Middle frontal gyrus (tissue), 1 donor: ENCODE results near the gene NR2C2.
"Not testable (repeated sequence)": the region's sequence is repeated elsewhere in the genome, so short reads cannot be mapped to it uniquely, and the experiment has no call there.

ENCODE experiments used
- DNase-seq: peaks from one replicate; pipeline ENCODE4 v3.0.0-alpha.2; 2015; ENCODE audit warnings: low spot score; ENCODE audit errors: extremely low spot score

Gene NR2C2

DNA sequence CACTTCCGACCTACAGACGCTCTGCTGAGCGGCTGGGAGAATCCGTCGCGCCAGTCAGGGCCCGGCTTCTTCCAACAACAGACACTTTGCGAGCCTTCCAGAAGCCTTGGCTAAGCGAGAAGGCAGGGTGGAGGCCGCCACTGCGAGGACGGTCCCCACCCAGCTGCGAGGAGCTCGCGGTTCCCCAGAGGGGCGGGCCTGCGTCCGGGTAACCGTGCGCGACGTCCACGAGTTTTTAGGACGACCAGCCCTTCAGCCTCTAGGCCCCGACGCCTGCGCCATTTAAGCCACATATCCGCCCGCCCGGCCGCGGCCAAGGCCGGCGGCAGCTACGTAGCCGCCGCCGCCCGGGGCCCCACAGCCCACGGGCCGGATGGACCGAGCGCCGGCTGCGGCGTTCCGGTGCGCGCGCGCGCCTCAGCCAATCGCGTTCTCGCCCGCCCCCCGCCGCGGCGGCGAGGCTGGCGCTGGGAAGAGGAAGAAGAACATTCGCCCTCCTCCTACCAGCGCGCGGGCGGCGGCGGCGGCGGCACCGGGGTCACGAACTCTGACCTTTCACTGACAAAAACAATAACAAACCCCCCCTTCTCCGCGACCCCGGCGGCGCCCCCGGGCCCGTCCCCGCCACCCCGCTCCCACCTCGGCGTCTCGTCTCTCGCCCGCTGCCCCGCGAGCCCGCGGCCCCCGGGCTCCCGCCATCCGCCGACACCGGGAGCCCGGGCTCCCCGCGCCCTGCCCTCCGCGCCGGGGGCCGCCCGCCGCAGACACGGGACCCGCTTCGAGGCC is at the start of gene NR2C2:
Gene NR2C2 (plus strand): TSS at position 484 of the 786 bp plus-strand sequence. CDS start 56,332 bp downstream, outside the sequence.
- peak; percentile 78 for DNase-seq

GRCh38 chr3:14898929-14899328 is 48.5 kb upstream of the NR2C2 start:
- DNase-seq = no peak

DNA sequence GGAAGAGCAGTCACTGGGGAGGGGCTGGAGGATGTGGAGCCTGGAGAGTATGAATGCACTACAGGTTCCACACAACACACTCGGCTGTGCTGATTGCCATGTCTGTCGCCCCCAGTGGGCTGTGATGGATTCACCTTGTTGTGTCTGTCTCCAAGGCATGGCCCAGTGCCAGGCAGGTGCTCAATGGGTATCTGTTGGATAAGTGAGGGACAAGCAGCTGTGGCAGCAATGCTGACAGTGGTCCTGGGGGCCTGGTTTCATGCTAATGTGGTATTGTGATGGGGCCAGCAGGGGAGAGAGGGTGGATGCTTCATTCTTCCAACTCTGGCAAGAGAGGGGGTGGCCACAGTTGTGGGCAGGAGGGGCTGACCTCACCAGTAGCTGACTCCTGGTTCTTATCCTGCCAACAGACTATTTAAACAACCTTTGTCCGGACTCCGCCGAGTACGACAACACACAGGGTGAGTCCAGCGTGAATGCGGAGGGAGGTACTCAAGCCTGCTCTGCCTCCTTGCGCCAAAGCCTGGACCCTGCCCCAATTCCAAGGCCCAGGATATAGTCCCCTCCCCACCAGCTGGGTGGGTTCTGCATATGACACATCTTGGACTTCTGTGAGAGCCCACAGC is 47.3 kb upstream of the NR2C2 start:
- no peak for DNase-seq

- no peak for DNase-seq
These were observed 46.2 kb upstream of the NR2C2 start for GRCh38 chr3:14900881-14901873.

- DNase-seq = no peak
These were observed 44.7 kb upstream of the NR2C2 start for GRCh38 chr3:14902719-14903118.

GRCh38 chr3:14903501-14903900 is 43.9 kb upstream of the NR2C2 start:
- not testable (repeated sequence) for DNase-seq

DNA sequence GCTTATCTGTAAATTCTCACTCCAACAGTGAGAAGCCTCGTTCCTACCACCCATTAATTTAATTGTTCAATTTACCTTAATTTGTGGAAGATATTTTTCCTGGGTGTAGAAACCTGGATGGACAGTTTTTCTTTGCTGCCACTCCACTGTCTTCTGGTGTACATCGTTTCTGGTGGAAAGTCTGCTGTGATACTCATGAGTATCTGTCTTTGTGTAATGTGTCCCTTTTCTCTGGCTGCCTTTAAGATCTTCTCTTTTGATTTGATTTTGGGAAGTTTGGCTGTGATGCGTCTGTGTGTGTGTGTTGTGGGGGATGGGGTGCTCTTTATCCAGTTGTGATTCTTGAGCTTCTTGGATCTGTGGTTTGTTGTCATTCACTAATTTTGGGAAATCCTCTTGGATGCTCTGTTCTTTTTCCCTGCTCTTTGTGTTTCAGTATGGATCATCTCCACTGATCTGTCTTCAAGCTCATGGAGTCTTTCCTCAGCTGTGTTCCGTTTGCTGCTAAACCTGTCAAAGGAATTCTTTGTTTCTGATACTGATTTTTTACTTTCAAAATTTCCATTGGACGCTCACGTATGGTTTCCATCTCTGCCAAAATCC is 42.2 kb upstream of the NR2C2 start:
- no peak for DNase-seq

GRCh38 chr3:14906355-14906971 is 40.9 kb upstream of the NR2C2 start:
- DNase-seq = no peak

DNA sequence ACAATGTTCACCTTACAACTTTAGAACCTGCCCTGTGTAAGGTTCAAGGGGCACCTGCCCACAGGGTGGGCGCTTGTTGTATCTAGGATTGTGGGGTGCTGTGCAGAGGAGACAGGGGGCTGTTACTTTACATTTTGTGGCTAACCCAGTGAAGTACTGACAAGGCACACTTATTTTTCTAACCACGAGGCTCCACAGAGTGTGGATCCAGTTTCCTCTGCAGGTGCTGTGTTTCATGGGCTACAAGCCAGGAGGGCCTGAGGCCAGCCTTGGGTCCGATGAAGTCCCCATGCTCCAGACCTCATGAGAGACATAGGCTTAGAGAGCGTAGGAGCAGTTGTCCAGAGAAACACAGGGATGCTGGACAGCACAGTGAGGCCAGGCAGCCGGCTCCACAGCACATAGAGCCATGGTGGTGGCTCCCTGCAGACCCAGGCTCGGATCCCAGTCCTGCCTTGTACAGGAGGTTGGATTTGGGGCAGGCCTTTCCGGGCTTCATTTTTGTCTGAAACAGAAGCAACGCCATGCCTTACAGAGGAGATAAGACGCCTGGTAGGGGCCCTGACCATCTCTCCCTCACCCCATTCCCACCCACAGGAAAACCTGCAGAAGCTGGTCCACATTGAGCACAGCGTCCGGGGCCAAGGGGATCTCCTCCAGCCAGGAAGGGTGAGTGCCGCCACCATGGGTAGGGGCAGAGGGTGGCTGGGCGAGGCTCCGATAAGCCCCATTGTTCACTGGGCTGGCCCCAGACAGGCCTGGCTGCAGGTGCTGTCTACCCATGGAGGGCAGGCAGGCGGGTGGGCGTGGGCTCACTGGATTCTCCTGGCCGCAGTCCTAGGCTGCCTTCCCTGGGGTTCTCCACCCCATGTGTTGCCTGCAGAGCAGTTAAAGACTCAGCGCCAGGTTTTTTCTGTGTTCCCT is 40.1 kb upstream of the NR2C2 start:
- no peak for DNase-seq

- no peak for DNase-seq
These were observed 38.1 kb upstream of the NR2C2 start for GRCh38 chr3:14909250-14909649.

GRCh38 chr3:14911651-14912050 is 35.7 kb upstream of the NR2C2 start:
- DNase-seq = no peak

DNA sequence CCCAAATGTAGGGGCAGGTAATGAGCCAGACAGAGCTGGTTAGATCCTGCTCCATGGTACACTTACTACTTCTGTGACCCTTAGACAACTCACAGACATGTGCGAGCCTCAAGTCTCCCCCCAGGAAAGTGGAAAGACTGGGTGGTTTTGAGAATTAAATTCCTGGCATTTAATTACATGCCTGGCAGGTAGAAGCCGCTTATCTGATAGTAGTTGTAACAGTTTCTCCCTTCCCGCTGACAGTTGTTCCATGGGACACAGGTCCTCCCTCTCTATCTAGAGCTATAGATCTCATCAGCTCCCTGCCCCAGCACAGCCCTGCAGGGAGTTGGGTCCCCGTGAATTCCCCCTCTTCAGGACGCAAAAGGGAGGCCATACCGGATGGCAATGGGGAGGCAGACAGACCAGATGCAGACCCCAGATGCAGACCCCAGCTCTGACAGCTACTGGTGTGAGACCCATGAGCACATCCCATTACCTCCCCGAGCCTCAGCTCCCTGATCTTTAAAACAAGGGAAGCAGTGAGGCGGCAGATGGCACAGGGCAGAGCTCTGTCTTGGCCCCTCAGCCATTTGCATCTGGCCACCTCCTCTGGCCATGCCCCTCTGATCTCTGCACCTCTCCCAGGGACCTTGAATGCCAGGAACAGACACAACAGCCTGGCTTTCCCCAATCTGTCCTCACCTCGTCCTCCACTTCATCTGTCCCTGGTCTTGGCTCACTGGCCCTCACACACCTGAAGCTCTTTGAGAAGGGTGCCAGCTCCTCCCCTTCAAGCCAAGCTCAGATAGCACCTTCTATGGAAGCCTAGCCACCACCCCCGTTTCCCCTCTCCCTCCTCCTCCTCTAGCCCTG is 34.1 kb upstream of the NR2C2 start:
- no peak for DNase-seq

DNA sequence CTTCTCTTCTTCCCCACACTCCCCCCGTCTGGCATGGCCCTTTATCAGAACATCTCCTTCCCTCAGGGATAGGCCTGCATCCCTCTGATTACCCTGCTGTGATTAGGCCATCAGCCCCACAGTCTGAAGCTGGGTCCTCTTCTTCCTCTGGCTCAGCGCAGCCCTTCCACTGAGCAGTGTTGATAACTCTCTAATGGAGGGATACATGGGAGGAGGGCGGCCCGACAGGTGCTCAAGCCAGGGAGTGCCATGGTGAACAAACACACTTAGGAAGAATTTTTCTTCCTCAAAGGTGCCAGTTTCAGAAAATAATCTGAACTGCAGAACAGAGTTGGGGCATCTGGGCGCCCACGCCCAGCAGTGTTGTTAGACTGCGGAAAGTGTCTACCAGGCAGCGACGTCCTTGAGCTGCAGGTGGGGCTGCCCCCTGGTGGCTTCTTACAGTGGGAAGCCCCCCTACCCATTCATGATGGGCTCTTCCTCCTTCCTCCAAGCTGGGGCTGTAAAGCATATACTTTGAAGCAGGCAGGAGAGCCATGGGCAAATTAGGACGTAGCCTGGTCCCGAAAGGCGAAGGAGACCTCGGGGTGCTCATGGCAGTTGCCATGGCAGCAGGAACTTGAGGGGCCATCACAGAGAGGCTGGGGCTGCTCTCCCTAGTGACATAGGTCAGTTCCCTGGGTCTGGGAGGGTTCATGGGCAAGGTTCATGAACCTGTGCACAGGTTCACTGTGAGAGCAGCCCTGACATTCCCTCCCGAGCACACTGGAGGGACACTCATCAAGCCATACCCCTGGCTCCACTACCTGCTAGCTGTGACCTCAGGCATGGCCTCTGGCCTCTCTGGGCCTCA is 33.2 kb upstream of the NR2C2 start:
- DNase-seq = no peak

DNA sequence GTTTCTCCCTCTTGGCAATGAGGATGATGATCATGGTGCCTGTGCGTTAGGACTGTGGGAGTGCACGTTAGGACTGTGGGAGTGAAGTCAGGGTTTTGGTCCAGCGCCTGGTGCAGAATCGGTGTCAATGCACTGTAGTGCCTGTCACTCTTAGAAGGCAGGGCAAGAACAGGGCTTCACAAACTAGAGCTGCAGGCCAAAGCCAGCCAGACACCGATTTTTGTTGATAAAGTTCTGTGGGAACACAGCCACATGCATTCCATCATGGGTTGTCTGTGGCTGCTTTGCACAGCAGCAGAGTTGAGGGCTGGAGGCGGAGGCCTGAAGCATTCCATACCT is 32.6 kb upstream of the NR2C2 start:
- DNase-seq = no peak

GRCh38 chr3:14915636-14916222 is 31.7 kb upstream of the NR2C2 start:
- no peak for DNase-seq

DNA sequence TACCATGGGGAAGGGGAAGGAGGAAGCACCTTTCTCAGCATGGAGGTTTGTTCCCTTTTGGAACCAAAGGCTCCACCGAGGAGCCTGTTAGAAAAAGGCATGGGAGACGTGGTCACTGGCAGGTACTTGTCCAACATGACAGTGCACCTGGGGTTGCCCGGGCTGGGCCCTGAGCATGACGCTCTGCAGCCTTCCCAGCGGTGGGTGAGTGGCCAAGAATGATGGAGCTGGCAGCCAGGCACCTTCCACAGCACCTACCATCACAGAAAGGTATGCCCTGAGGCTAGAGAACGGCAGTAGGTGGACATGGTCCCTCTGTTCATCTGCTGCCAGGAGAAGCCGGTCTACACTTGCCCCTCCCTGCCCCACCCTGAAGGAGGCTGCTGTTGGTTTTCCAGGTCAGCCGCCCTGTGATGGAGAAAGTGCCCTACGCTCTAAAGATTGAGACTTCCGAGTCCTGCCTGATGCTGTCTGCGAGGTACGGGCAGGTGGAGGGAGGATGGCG is 29.0 kb upstream of the NR2C2 start:
- DNase-seq = no peak

DNA sequence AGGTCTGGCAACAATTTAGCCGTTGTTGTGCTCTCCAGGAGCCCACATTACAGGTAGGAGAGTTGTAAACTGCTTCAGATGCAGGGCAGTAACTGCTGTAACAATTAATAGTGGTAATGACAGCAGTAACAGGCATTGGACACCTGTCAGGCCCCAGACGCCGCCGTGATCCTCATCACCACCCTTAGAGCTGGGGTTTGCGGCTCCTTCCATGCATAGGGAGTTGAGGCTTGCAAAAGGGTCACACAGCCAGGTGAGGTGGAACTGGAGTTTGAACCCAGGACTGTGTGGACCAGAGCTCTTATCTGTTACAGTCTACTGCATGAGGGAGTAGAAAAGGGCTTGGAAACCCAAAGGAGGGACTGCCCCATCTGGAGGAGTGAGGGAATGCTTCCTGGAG is 26.8 kb upstream of the NR2C2 start:
- DNase-seq = no peak
